OCI-LY1 (cell line): ENCODE results near the gene MAGI2.

ENCODE experiments used
- CTCF ChIP-seq: fragments of 200-600 bp; sonication (generic), shearing (Covaris generic); IDR thresholded peaks from 2 replicates; pipeline ENCODE4 v1.5.1; 2017; ENCODE audit warnings: mild to moderate bottlenecking, antibody characterized with exemption, low read length, moderate library complexity, mixed read lengths
- EZH2 ChIP-seq: fragments of 200-600 bp; sonication (generic), shearing (Covaris generic); IDR thresholded peaks from 2 replicates; pipeline ENCODE4 v1.8.0; 2017; ENCODE audit warnings: borderline replicate concordance, mixed run types, mild to moderate bottlenecking, antibody characterized with exemption, low read length, moderate library complexity, mixed read lengths

- TF ChIP-seq CTCF (no peak), EZH2 (no peak)
Measured at GRCh38 chr7:79035858-79036257, 417.6 kb downstream of the MAGI2 start.
